ENCODE measurements around the gene FBXL17. TPM values are rescaled to one million over a fixed set of nuclear protein-coding genes. Genes with fewer than 3 reads are reported as not detected.

Gene FBXL17
- total RNA-seq, 2 experiments from 2014 or later: 3.1 to 6.6 TPM

- POLR2A ChIA-PET: no interaction called here
Observed at GRCh38 chr5:108387758-108388157, 5.9 kb upstream of the FBXL17 start.

DNA sequence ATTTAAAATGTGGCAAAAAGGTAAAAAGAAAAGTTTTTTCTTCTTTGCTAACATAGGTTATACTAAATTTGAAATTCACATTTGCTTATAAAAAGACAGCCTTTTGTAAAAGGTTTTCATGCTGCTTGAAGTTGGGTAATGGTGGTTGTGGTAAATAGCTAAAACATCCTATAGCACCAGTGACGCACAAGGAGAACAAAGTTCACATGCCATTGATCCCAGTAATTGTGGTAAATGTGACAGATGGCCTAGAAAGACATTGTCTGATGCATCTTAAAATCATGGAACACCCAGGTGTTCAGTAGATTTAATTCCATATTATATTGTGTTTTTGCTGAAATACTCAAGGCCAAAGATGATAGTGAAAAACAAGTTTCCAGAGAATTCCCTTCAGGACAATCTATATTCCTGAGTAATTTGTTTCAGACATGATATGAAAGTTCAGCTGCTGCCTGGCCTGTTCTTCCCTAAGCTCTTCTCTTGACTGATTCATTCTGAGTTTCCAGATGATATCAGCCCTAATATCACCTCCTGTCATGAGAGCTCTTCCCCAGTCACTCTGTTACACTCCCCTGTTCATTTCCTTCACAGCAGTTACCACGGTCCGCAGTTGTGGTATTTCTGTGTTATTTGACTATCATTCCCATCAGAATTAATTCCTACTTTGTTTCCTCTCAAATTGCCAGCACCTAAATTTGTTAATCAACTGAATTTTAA is 4.6 kb upstream of the FBXL17 start:
- CTCF ChIA-PET: interaction anchor here (1.1 kb wide), 1 partner anchor 12 kb away, joined by 3 read pairs; no protein-coding TSS in a partner anchor
- intact Hi-C loops (cut with DNase I, micrococcal nuclease): loop anchor here in 1 of 2 experiments (10.0 kb wide), 1 partner anchor 1698 kb away; no protein-coding TSS in a partner anchor
- no peak for ATAC-seq

More at GRCh38 chr5:108387758-108388157, 5.9 kb upstream of the FBXL17 start:
- no peaks in the 10 kb centered on the region for H3K36me3 Mint-ChIP-seq (ENCODE audit: low read depth)
- no peak for DNase-seq
- H3K27ac Mint-ChIP-seq: no peak overlapping the region
- H3K27me3 Mint-ChIP-seq: no peaks in the 10 kb centered on the region
- peaks cover 21% of the 10 kb centered on the region for H3K4me1 Mint-ChIP-seq
- no peaks in the 10 kb centered on the region for H3K9me3 Mint-ChIP-seq (ENCODE audit: low read depth)
- intact Hi-C loops (cut with DNase I, micrococcal nuclease): loop anchor here in 1 of 2 experiments (10.0 kb wide), 1 partner anchor 1697 kb away; no protein-coding TSS in a partner anchor
- no peak overlapping the region for H3K4me3 Mint-ChIP-seq
- CTCF ChIA-PET: interaction anchor here (0.6 kb wide), 1 partner anchor 559 kb away, joined by 3 read pairs; no protein-coding TSS in a partner anchor
- no peak for ATAC-seq

GRCh38 chr5:108384741-108385140 is 2.8 kb upstream of the FBXL17 start:
- no peaks in the 10 kb centered on the region for H3K36me3 Mint-ChIP-seq (ENCODE audit: low read depth)
- DNase-seq (no peak), ATAC-seq (no peak)
- no peaks in the 10 kb centered on the region for H3K27me3 Mint-ChIP-seq
- ChIA-PET POLR2A (no interaction called here), CTCF (interaction anchor here (0.6 kb wide), 1 partner anchor 24 kb away, joined by 3 read pairs; no protein-coding TSS in a partner anchor)
- no peak overlapping the region for H3K4me3 Mint-ChIP-seq
- H3K9me3 Mint-ChIP-seq (ENCODE audit: low read depth): no peaks in the 10 kb centered on the region
- H3K27ac Mint-ChIP-seq: no peak overlapping the region
- intact Hi-C loops (cut with DNase I, micrococcal nuclease): loop anchor here (5.0 to 10.0 kb wide), 2 partner anchors 363 to 1700 kb away; partner anchors contain the start of gene FER (in 1 of the 2)
- peaks cover 20% of the 10 kb centered on the region for H3K4me1 Mint-ChIP-seq

More for the DNA sequence above, 4.6 kb upstream of the FBXL17 start:
- POLR2A ChIA-PET: no interaction called here
- H3K27me3 Mint-ChIP-seq: no peaks in the 10 kb centered on the region
- H3K4me3 Mint-ChIP-seq: no peak overlapping the region
- no peaks in the 10 kb centered on the region for H3K36me3 Mint-ChIP-seq (ENCODE audit: low read depth)
- H3K27ac Mint-ChIP-seq: no peak overlapping the region
- no peaks in the 10 kb centered on the region for H3K9me3 Mint-ChIP-seq (ENCODE audit: low read depth)
- no peak for DNase-seq
- H3K4me1 Mint-ChIP-seq: peaks cover 19% of the 10 kb centered on the region

DNA sequence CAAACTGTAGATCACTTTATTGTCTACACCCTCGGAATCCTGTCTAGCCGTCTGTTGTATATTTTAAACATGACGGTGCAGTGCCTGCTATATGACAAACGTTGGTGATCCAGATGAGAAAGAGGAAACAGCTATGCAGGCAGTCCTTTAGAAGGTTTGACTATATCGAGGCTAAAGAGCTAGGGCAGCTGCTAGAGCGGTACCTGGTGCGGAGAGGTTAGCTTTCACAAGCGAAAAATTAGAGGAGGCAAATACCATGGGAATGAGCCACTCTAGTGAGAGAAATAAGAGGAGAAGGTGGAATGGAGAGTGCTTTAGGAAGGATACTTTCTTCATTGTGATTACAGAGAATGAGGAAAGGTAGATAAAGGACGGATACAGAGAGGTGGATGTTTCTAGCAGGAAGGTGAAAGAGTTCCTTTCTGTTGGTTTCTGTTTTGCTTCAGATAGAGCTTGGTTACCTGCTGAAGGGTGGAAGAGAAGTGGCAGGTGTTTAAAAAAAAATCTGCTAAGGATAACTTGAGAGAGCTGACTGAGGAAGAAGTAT is 959 bp upstream of the FBXL17 start:
- ChIA-PET POLR2A (interaction anchor here (1.0 kb wide), 1 partner anchor 12 kb away, joined by 3 read pairs; no protein-coding TSS in a partner anchor), CTCF (interaction anchor here (1.0 to 1.4 kb wide), 3 partner anchors 122 to 542 kb away, joined by 3 to 5 read pairs (median 4); no protein-coding TSS in a partner anchor)
- no peaks in the 10 kb centered on the region for H3K9me3 Mint-ChIP-seq (ENCODE audit: low read depth)
- ATAC-seq (peak; percentile 3), DNase-seq (no peak)
- peaks cover 33% of the 10 kb centered on the region for H3K4me1 Mint-ChIP-seq
- peak overlapping the region; percentile 97 for H3K27ac Mint-ChIP-seq
- intact Hi-C loops (cut with DNase I, micrococcal nuclease): loop anchor here (1.0 to 10.0 kb wide), 7 partner anchors 364 to 1702 kb away; partner anchors contain the start of genes FER (in 1 of the 2) and MAN2A1 (in 1 of the 2)
- no peaks in the 10 kb centered on the region for H3K27me3 Mint-ChIP-seq
- peak overlapping the region; percentile 77 for H3K4me3 Mint-ChIP-seq
- H3K36me3 Mint-ChIP-seq (ENCODE audit: low read depth): peaks cover 10% of the 10 kb centered on the region

GRCh38 chr5:108381350-108381953 is 446 bp downstream of the FBXL17 start:
- intact Hi-C loops (cut with DNase I, micrococcal nuclease): loop anchor here (5.0 to 10.0 kb wide), 2 partner anchors 366 to 1703 kb away; partner anchors contain the start of gene FER (in 1 of the 2)
- CTCF ChIA-PET: interaction anchor here (0.7 kb wide), 1 partner anchor 212 kb away, joined by 3 read pairs; no protein-coding TSS in a partner anchor
- peak overlapping the region; percentile 77 for H3K4me3 Mint-ChIP-seq
- DNase-seq (peak; percentile 89), ATAC-seq (peak; percentile 62)
- peaks cover 31% of the 10 kb centered on the region for H3K4me1 Mint-ChIP-seq
- POLR2A ChIA-PET: no interaction called here
- peaks cover 16% of the 10 kb centered on the region for H3K36me3 Mint-ChIP-seq (ENCODE audit: low read depth)
- H3K27me3 Mint-ChIP-seq: no peaks in the 10 kb centered on the region
- H3K9me3 Mint-ChIP-seq (ENCODE audit: low read depth): peaks cover 7% of the 10 kb centered on the region
- peak overlapping the region; percentile 84 for H3K27ac Mint-ChIP-seq

GRCh38 chr5:108380531-108381349 is 1.2 kb downstream of the FBXL17 start:
- Mint-ChIP-seq H3K4me3 (peak overlapping the region; percentile 77), H3K36me3 (ENCODE audit: low read depth) (peaks cover 20% of the 10 kb centered on the region), H3K27me3 (no peaks in the 10 kb centered on the region), H3K9me3 (ENCODE audit: low read depth) (peaks cover 12% of the 10 kb centered on the region), H3K4me1 (peaks cover 31% of the 10 kb centered on the region), H3K27ac (peak overlapping the region; percentile 86)
- CTCF ChIA-PET: interaction anchor here (0.6 kb wide), 1 partner anchor 35 kb away, joined by 3 read pairs; no protein-coding TSS in a partner anchor
- ATAC-seq: peak; percentile 8
- POLR2A ChIA-PET: interaction anchor here (0.6 kb wide), 1 partner anchor 375 kb away, joined by 8 read pairs; no protein-coding TSS in a partner anchor
- intact Hi-C loops (cut with DNase I, micrococcal nuclease): loop anchor here (5.0 to 10.0 kb wide), 2 partner anchors 367 to 1704 kb away; partner anchors contain the start of gene FER (in 1 of the 2)
- peak; percentile 75 for DNase-seq

- CTCF ChIA-PET: interaction anchor here (0.5 to 0.6 kb wide), 2 partner anchors 34 to 460 kb away, joined by 3 read pairs; no protein-coding TSS in a partner anchor
- no peak for ATAC-seq
- POLR2A ChIA-PET: interaction anchor here (0.6 kb wide), 1 partner anchor 376 kb away, joined by 8 read pairs; no protein-coding TSS in a partner anchor
- H3K4me3 Mint-ChIP-seq: peak overlapping the region; percentile 77
- peaks cover 18% of the 10 kb centered on the region for H3K9me3 Mint-ChIP-seq (ENCODE audit: low read depth)
- peak overlapping the region; percentile 86 for H3K27ac Mint-ChIP-seq
- H3K36me3 Mint-ChIP-seq (ENCODE audit: low read depth): peaks cover 25% of the 10 kb centered on the region
- intact Hi-C loops (cut with DNase I, micrococcal nuclease): loop anchor here (5.0 to 10.0 kb wide), 2 partner anchors 367 to 1705 kb away; partner anchors contain the start of gene FER (in 1 of the 2)
- DNase-seq: peak; percentile 16
- peaks cover 28% of the 10 kb centered on the region for H3K4me1 Mint-ChIP-seq
- no peaks in the 10 kb centered on the region for H3K27me3 Mint-ChIP-seq
Observed at GRCh38 chr5:108379722-108380530, 2.0 kb downstream of the FBXL17 start.

- H3K27me3 Mint-ChIP-seq: no peaks in the 10 kb centered on the region
- no peak for ATAC-seq
- H3K4me1 Mint-ChIP-seq: peaks cover 19% of the 10 kb centered on the region
- H3K4me3 Mint-ChIP-seq: no peak overlapping the region
- peaks cover 36% of the 10 kb centered on the region for H3K9me3 Mint-ChIP-seq (ENCODE audit: low read depth)
- no peak for DNase-seq
- ChIA-PET CTCF (no interaction called here), POLR2A (no interaction called here)
- H3K36me3 Mint-ChIP-seq (ENCODE audit: low read depth): peaks cover 48% of the 10 kb centered on the region
- intact Hi-C loops (cut with DNase I, micrococcal nuclease): no loop called here
- no peak overlapping the region for H3K27ac Mint-ChIP-seq
Observed at GRCh38 chr5:108375768-108376167, 6.1 kb downstream of the FBXL17 start.

- ChIA-PET POLR2A (no interaction called here), CTCF (interaction anchor here (1.0 kb wide), 1 partner anchor 14 kb away, joined by 3 read pairs; no protein-coding TSS in a partner anchor)
- Mint-ChIP-seq H3K4me3 (no peak overlapping the region), H3K27me3 (no peaks in the 10 kb centered on the region), H3K27ac (no peak overlapping the region), H3K9me3 (ENCODE audit: low read depth) (peaks cover 36% of the 10 kb centered on the region), H3K4me1 (peaks cover 14% of the 10 kb centered on the region), H3K36me3 (ENCODE audit: low read depth) (peaks cover 42% of the 10 kb centered on the region)
- no peak for DNase-seq
- intact Hi-C loops (cut with DNase I, micrococcal nuclease): no loop called here
- ATAC-seq: no peak
Observed at GRCh38 chr5:108373426-108373825, 8.5 kb downstream of the FBXL17 start.

- H3K4me3 Mint-ChIP-seq: no peak overlapping the region
- peaks cover 36% of the 10 kb centered on the region for H3K36me3 Mint-ChIP-seq (ENCODE audit: low read depth)
- no peak overlapping the region for H3K27ac Mint-ChIP-seq
- intact Hi-C loops (cut with DNase I, micrococcal nuclease): no loop called here
- ChIA-PET CTCF (no interaction called here), POLR2A (no interaction called here)
- DNase-seq (no peak), ATAC-seq (no peak)
- H3K4me1 Mint-ChIP-seq: peaks cover 11% of the 10 kb centered on the region
- peaks cover 34% of the 10 kb centered on the region for H3K9me3 Mint-ChIP-seq (ENCODE audit: low read depth)
- H3K27me3 Mint-ChIP-seq: no peaks in the 10 kb centered on the region
Observed at GRCh38 chr5:108372369-108372768, 9.5 kb downstream of the FBXL17 start.
